Neutrophil (primary cell): Measurements from ENCODE around the gene MRPL40.

ENCODE experiments used
- H3K27ac ChIP-seq: fragments of 200-600 bp; sonication (generic); 2 replicates; pipeline ENCODE4 v1.5.1; 2016; ENCODE audit warnings: mild to moderate bottlenecking, moderate library complexity
- H3K27me3 ChIP-seq: fragments of 200-600 bp; sonication (generic); 2 replicates; pipeline ENCODE4 v1.6.0; 2016; ENCODE audit warnings: mild to moderate bottlenecking
- H3K36me3 ChIP-seq: fragments of 200-600 bp; sonication (generic); 2 replicates; pipeline ENCODE4 v1.5.1; 2017
- H3K4me1 ChIP-seq, 2 experiments: fragments of 200-600 bp in 1 of 2; sonication (generic) in 1 of 2; 1 replicate in 1 of 2; 2 replicates in 1 of 2; pipeline versions ENCODE4 v1.5.1 to v1.6.1; 2013 to 2016; ENCODE audit warnings: low read depth in 1 of 2, low read length in 1 of 2, mild to moderate bottlenecking in 1 of 2, moderate library complexity in 1 of 2; ENCODE audit not compliant: control insufficient read depth in 1 of 2, insufficient read depth in 1 of 2
- H3K4me3 ChIP-seq, 2 experiments: fragments of 200-600 bp in 1 of 2; sonication (generic) in 1 of 2; 1 replicate in 1 of 2; 2 replicates in 1 of 2; pipeline ENCODE4 v1.5.1; 2013 to 2016; ENCODE audit warnings: low read depth in 1 of 2, low read length in 1 of 2, mild to moderate bottlenecking in 1 of 2, moderate library complexity in 1 of 2
- H3K9me3 ChIP-seq: fragments of 200-600 bp; sonication (generic); 2 replicates; pipeline ENCODE4 v1.5.1; 2016
- CTCF ChIP-seq: fragments of 200-600 bp; sonication (generic); IDR thresholded peaks from 2 replicates; pipeline ENCODE4 v1.5.1; 2016; ENCODE audit warnings: antibody characterized with exemption

Gene MRPL40

DNA sequence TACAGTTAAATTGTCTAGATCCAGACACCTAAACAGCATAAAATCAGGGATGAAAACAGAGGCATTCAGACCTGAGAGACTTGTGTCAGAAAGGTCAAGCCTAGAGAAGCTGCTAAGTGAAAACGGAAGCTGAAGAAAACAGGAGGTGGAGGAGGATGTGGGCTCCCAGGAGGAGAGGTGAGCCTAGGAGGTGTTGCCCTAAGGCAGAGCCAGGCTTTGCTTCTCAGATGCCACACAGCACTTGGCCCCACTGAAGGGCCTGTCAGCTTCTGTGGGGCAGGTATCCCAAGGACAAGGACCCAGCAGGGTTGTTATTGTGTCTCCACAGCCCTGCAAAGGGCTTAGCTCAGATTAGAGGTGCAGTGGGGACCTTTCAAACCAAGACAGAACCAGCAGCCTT lies 32.2 kb downstream of the MRPL40 start:
- TF ChIP-seq CTCF = no peak
- H3K27ac ChIP-seq = no peak overlapping the region
- H3K4me3 ChIP-seq = no peak overlapping the region
- H3K27me3 ChIP-seq = no peaks in the 10 kb centered on the region
- H3K36me3 ChIP-seq = peaks cover 96% of the 10 kb centered on the region
- no peaks in the 10 kb centered on the region for H3K4me1 ChIP-seq
- H3K9me3 ChIP-seq = no peaks in the 10 kb centered on the region

DNA sequence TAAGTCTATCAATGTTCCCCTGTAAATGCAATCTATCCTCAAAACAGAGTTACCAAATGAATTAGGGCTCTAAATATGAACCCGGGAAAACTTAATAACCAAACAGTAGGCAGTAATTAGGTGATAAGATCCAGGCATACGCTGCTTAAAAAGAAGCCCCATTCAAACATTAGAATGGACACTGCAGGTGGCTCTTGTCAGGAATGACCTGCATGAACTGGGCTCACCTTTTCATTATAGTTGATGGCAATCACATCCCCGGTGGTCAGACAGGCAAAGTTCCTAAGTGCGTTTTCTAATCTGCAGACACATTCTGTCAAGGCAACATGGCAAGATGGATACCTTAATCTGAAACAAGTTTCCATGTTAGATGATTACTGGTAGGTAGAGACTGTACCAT lies 32.6 kb downstream of the MRPL40 start:
- Histone ChIP-seq H3K4me3 (no peak overlapping the region), H3K4me1 (no peaks in the 10 kb centered on the region), H3K36me3 (peaks cover 96% of the 10 kb centered on the region), H3K9me3 (no peaks in the 10 kb centered on the region), H3K27ac (no peak overlapping the region), H3K27me3 (no peaks in the 10 kb centered on the region)
- no peak for TF ChIP-seq CTCF

- TF ChIP-seq CTCF = no peak
- Histone ChIP-seq H3K27ac (no peak overlapping the region), H3K27me3 (no peaks in the 10 kb centered on the region), H3K4me3 (no peak overlapping the region), H3K4me1 (no peaks in the 10 kb centered on the region), H3K36me3 (peaks cover 96% of the 10 kb centered on the region), H3K9me3 (no peaks in the 10 kb centered on the region)
Observed at GRCh38 chr22:19466126-19466716, 33.9 kb downstream of the MRPL40 start.

DNA sequence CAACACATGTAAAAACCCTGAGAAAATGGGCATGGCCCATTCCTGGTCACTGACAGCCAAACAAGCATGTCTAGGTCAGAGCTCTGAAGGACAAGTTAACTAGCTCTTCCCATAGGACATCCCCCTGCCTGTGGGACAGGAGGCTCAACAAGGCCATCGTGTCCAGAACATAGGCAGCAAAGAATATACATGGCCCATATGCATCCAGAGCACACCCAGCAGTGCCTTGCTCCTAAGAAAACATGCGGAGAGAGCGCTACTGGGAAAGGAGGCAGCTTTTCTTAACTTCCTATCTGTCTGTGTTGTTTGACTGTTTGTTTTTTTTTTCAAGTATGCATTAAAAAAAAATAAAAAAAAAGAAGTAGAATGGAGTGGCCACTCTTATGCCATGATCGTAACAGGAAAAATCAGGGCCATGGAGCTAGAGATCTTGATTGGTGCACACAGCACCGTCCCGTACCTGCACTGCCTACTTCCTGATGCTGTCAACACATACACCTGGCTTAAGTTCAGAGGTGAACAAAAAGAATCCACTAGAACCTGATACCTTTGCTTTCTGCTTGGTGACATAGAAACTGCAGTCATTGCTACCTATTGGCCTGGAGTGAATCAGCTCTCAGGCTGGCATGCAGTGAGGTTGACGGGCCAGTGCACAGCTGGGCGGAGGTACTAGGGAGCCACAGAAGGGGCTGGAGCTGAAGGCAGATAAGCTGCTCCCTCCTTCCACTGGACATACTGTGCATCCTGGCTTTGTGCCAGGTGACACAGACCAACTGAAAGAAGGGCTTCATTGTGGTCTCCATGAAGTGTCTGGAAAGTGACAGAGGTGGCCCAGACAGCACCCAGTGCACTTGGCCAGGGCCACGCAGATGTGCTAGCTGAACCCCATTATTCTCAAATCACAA lies 34.8 kb downstream of the MRPL40 start:
- H3K36me3 ChIP-seq = peaks cover 99% of the 10 kb centered on the region
- no peak overlapping the region for H3K4me3 ChIP-seq
- no peaks in the 10 kb centered on the region for H3K9me3 ChIP-seq
- no peaks in the 10 kb centered on the region for H3K27me3 ChIP-seq
- TF ChIP-seq CTCF = no peak
- H3K4me1 ChIP-seq = no peaks in the 10 kb centered on the region
- no peak overlapping the region for H3K27ac ChIP-seq

DNA sequence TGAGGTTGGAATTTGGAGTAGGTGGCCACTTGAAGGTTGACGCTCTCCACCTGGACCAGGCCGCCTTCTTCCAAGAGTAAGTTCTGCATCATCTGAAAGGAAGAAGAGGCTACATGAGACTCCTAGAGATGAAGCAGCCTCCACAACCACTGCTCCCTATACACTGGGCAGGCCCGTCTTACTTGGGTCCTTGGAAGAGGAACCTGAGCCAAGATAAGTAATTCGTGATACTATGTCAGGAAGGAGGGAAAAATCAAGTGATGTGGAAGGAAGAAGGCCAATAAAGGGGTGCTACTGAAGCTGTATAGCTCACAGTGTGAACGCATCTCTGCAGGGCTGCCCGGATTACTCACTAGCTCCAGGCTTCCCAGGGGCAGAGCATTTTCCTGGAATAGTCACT lies 35.6 kb downstream of the MRPL40 start:
- no peaks in the 10 kb centered on the region for H3K27me3 ChIP-seq
- no peak overlapping the region for H3K4me3 ChIP-seq
- H3K36me3 ChIP-seq = peaks cover 99% of the 10 kb centered on the region
- no peak for TF ChIP-seq CTCF
- no peaks in the 10 kb centered on the region for H3K9me3 ChIP-seq
- no peak overlapping the region for H3K27ac ChIP-seq
- no peaks in the 10 kb centered on the region for H3K4me1 ChIP-seq
